Neutrophil (primary cell): ENCODE data around the gene POLR2M.

ENCODE experiments used
- H3K27ac ChIP-seq: fragments of 200-600 bp; sonication (generic); 2 replicates; pipeline ENCODE4 v1.5.1; 2016; ENCODE audit warnings: mild to moderate bottlenecking, moderate library complexity
- H3K27me3 ChIP-seq: fragments of 200-600 bp; sonication (generic); 2 replicates; pipeline ENCODE4 v1.6.0; 2016; ENCODE audit warnings: mild to moderate bottlenecking
- H3K36me3 ChIP-seq: fragments of 200-600 bp; sonication (generic); 2 replicates; pipeline ENCODE4 v1.5.1; 2017
- H3K4me1 ChIP-seq, 2 experiments: fragments of 200-600 bp in 1 of 2; sonication (generic) in 1 of 2; 1 replicate in 1 of 2; 2 replicates in 1 of 2; pipeline versions ENCODE4 v1.5.1 to v1.6.1; 2013 to 2016; ENCODE audit warnings: low read depth in 1 of 2, low read length in 1 of 2, mild to moderate bottlenecking in 1 of 2, moderate library complexity in 1 of 2; ENCODE audit not compliant: control insufficient read depth in 1 of 2, insufficient read depth in 1 of 2
- H3K4me3 ChIP-seq, 2 experiments: fragments of 200-600 bp in 1 of 2; sonication (generic) in 1 of 2; 1 replicate in 1 of 2; 2 replicates in 1 of 2; pipeline ENCODE4 v1.5.1; 2013 to 2016; ENCODE audit warnings: low read depth in 1 of 2, low read length in 1 of 2, mild to moderate bottlenecking in 1 of 2, moderate library complexity in 1 of 2
- H3K9me3 ChIP-seq: fragments of 200-600 bp; sonication (generic); 2 replicates; pipeline ENCODE4 v1.5.1; 2016
- TF ChIP-seq, protein P1 (sequence below): fragments of 200-600 bp; sonication (generic); IDR thresholded peaks from 2 replicates; pipeline ENCODE4 v1.5.1; 2016; ENCODE audit warnings: antibody characterized with exemption

Gene POLR2M

DNA sequence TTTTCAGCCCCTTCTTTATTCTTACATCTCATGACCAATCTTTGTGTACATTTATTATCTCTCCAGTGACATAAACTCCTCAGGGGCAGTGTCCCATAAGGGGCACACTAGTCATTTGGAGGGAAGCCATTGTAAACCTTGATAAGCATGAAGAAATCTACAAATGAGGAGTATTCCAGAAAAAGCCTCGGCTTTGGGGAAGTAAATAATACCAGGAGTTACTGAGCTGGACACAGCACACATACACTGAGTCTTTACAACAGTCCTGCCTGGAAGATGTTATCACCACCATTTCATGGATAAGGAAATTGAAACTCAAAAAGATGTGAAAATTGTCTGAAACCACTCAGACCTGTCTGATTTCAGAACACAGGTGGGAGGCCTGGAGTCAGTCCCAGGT is 15.4 kb upstream of the POLR2M start:
- H3K9me3 ChIP-seq: no peaks in the 10 kb centered on the region
- H3K4me1 ChIP-seq: no peaks in the 10 kb centered on the region
- TF ChIP-seq, protein P1, sequence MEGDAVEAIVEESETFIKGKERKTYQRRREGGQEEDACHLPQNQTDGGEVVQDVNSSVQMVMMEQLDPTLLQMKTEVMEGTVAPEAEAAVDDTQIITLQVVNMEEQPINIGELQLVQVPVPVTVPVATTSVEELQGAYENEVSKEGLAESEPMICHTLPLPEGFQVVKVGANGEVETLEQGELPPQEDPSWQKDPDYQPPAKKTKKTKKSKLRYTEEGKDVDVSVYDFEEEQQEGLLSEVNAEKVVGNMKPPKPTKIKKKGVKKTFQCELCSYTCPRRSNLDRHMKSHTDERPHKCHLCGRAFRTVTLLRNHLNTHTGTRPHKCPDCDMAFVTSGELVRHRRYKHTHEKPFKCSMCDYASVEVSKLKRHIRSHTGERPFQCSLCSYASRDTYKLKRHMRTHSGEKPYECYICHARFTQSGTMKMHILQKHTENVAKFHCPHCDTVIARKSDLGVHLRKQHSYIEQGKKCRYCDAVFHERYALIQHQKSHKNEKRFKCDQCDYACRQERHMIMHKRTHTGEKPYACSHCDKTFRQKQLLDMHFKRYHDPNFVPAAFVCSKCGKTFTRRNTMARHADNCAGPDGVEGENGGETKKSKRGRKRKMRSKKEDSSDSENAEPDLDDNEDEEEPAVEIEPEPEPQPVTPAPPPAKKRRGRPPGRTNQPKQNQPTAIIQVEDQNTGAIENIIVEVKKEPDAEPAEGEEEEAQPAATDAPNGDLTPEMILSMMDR: no peak
- no peaks in the 10 kb centered on the region for H3K36me3 ChIP-seq
- H3K4me3 ChIP-seq: no peak overlapping the region
- H3K27ac ChIP-seq: no peak overlapping the region
- H3K27me3 ChIP-seq: peaks cover 9% of the 10 kb centered on the region

- Histone ChIP-seq H3K36me3 (no peaks in the 10 kb centered on the region), H3K27me3 (peaks cover 19% of the 10 kb centered on the region), H3K4me3 (no peak overlapping the region), H3K27ac (no peak overlapping the region), H3K4me1 (no peaks in the 10 kb centered on the region), H3K9me3 (no peaks in the 10 kb centered on the region)
- TF ChIP-seq, protein P1: no peak
These were observed 13.8 kb upstream of the POLR2M start for GRCh38 chr15:57692709-57693108.

DNA sequence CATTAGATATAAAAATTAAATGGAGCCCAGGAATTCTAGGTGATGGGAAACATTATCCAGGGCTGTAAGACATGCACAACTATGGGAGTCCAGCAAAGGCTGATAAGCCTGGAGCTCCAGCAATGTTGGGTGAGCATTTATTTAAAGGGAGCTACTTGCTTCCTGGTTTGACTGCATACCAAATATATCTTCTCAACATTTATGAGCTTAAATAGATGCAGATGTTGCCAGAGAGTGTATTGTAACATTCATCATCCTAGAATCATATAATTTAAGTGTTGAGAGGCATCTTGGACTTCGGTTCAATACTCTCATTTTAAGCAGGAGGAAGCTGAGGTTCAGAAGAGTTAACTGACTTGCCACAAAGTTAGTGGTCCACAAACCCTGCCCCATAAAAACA is 12.2 kb upstream of the POLR2M start:
- Histone ChIP-seq H3K9me3 (no peaks in the 10 kb centered on the region), H3K27me3 (peaks cover 34% of the 10 kb centered on the region), H3K36me3 (no peaks in the 10 kb centered on the region), H3K4me3 (no peak overlapping the region), H3K4me1 (no peaks in the 10 kb centered on the region), H3K27ac (no peak overlapping the region)
- TF ChIP-seq, protein P1: no peak

DNA sequence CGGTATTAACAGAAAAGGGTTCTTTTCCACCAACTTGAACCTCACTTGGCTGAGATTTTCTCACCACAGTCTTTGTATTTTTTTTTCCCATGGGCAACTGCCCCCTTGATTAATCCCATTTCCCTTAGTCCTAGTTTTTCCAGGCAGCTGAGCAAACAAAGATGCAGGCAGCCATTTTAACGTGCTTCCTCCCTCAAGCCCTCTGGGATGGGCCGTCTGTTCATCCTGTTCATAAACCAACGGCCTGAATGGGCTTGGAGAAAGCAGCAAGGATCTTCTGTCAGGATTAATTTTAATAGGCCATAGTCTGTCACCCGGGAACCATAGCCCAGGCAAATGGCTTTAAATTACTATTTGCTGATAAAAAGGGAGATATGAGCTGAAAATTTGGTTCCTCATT is 10.4 kb upstream of the POLR2M start:
- Histone ChIP-seq H3K36me3 (no peaks in the 10 kb centered on the region), H3K4me3 (no peak overlapping the region), H3K9me3 (no peaks in the 10 kb centered on the region), H3K27me3 (peaks cover 53% of the 10 kb centered on the region), H3K4me1 (no peaks in the 10 kb centered on the region), H3K27ac (no peak overlapping the region)
- TF ChIP-seq, protein P1: no peak

- Histone ChIP-seq H3K27me3 (peaks cover 67% of the 10 kb centered on the region), H3K4me1 (no peaks in the 10 kb centered on the region), H3K36me3 (no peaks in the 10 kb centered on the region), H3K27ac (no peak overlapping the region), H3K4me3 (no peak overlapping the region), H3K9me3 (no peaks in the 10 kb centered on the region)
- TF ChIP-seq, protein P1: no peak
These were observed 8.9 kb upstream of the POLR2M start for GRCh38 chr15:57697588-57697987.

GRCh38 chr15:57698243-57698642 is 8.3 kb upstream of the POLR2M start:
- Histone ChIP-seq H3K27ac (no peak overlapping the region), H3K4me3 (no peak overlapping the region), H3K27me3 (peaks cover 74% of the 10 kb centered on the region), H3K9me3 (no peaks in the 10 kb centered on the region), H3K36me3 (no peaks in the 10 kb centered on the region), H3K4me1 (no peaks in the 10 kb centered on the region)
- TF ChIP-seq, protein P1: no peak
